ENCODE results near the gene CFAP300.
A peak's percentile ranks its signal among the peaks of the same experiment; 100 is the strongest.

CFAP300 gene

DNA sequence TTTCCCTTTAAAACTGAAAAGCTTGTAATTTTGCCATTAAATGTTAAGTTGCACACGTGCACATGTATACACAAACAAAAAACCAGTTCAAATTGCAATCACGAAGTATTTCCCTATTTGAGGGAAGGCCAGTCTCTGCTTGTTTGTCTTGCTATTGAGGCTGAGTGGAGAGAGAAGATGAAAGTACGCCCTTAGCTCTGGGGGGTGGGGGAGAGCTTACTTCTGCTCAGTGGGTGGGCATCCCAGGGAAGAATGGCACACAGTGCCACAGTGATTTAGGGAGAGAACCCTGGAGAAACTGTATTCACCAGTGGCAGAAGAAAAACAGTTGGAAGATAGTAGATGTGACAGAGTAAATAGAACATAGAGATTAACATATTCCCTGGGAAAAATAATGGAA lies 71.7 kb downstream of the CFAP300 start:
- no peak for DNase-seq (ENCODE audit: low read depth)
- TF ChIP-seq, protein P1, sequence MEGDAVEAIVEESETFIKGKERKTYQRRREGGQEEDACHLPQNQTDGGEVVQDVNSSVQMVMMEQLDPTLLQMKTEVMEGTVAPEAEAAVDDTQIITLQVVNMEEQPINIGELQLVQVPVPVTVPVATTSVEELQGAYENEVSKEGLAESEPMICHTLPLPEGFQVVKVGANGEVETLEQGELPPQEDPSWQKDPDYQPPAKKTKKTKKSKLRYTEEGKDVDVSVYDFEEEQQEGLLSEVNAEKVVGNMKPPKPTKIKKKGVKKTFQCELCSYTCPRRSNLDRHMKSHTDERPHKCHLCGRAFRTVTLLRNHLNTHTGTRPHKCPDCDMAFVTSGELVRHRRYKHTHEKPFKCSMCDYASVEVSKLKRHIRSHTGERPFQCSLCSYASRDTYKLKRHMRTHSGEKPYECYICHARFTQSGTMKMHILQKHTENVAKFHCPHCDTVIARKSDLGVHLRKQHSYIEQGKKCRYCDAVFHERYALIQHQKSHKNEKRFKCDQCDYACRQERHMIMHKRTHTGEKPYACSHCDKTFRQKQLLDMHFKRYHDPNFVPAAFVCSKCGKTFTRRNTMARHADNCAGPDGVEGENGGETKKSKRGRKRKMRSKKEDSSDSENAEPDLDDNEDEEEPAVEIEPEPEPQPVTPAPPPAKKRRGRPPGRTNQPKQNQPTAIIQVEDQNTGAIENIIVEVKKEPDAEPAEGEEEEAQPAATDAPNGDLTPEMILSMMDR (conservative IDR thresholded peaks at IDR 0.05; ENCODE audit: low read length) = no peak
- no peak overlapping the region for H3K4me3 ChIP-seq (ENCODE audit: low read length)

DNA sequence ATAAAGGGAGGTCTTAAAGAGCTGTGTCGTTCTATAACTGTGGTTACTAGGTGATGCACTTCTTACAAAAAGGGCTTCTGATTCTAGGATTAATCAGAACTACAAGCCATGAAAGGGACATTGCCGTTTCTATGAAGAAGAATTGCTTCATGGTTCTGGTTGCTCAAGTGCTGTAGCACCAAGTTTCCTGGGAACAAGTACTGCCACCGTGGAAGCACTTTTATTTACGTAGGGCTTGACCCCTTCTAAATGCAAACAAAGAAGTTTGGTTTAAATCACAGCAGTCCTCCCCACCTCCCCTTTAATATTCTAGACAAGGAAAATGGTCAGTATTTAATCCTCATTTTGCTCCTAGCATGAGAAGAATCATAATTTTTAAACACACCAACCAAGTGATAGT lies 72.8 kb downstream of the CFAP300 start:
- peak; percentile 45 for DNase-seq (ENCODE audit: low read depth)
- no peak overlapping the region for H3K4me3 ChIP-seq (ENCODE audit: low read length)
- TF ChIP-seq, protein P1 (conservative IDR thresholded peaks at IDR 0.05; ENCODE audit: low read length) = no peak

DNA sequence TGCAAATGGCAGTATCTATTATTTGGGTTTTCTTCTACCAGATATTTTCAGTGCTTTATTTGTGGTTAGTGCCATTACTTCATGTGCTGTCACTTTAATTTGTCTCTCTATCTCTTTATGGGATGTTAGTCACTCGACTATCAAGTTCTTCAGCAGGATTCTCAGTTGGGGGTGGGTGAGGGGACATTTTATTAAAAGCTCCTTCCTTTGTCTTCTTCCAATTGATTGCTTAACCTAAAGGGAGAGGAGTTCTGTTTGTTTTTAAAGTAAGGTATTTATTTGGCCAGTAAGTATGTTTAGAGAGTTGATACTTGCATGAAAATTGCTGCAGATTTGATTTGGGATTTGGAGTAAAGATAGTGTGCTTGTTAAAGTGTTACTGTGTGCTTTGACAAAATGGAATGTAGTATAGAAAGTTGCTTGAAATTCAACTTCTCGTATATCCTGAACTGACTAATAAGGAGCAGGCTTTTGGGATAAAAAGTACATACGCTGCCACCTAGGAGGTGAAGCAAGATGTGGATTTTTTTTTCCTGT lies 73.3 kb downstream of the CFAP300 start:
- no peak for DNase-seq (ENCODE audit: low read depth)
- TF ChIP-seq, protein P1 (conservative IDR thresholded peaks at IDR 0.05; ENCODE audit: low read length) = no peak
- no peak overlapping the region for H3K4me3 ChIP-seq (ENCODE audit: low read length)

DNA sequence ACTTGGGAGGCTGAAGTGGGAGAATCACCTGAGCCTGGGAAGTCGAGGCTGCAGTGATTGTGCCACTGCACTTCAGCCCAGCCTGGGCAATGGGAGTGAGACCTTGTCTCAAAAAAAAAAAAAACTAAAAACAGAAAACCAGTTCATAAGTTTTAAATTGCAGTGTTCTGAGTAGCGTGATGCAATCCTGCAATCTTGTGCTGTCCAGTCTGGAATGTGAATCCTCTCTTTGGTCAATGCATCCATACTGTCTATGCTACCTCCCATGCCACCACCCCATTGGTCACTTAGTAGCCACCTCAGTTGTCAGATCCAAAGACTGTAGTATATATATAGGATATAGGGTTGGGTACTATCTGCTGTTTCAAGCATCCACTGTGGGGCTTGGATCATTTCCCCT lies 74.1 kb downstream of the CFAP300 start:
- TF ChIP-seq, protein P1 (conservative IDR thresholded peaks at IDR 0.05; ENCODE audit: low read length) = no peak
- peak; percentile 44 for DNase-seq (ENCODE audit: low read depth)
- no peak overlapping the region for H3K4me3 ChIP-seq (ENCODE audit: low read length)

All from AG10803 (cell line).